GM13976 (cell line): Measurements from ENCODE around the gene MGAT4A.

ENCODE experiments used
- DNase-seq: peaks from one replicate; pipeline ENCODE4 v3.0.0; 2012; ENCODE audit warnings: low spot score
- CTCF ChIP-seq: IDR thresholded peaks from 2 replicates; pipeline ENCODE4 v1.5.1; 2012; ENCODE audit warnings: borderline replicate concordance, mild to moderate bottlenecking; ENCODE audit not compliant: insufficient read depth; ENCODE audit errors: extremely low read depth, missing control alignments, control extremely low read depth
- in situ Hi-C: fragments of 300-500 bp; cut with MboI; formaldehyde crosslinking; loops from one replicate; pipeline ENCODE4 v1.12.0; 2022; ENCODE audit warnings: low sequenced_read_pairs, mixed read lengths, inconsistent platforms; ENCODE audit not compliant: unreplicated experiment

MGAT4A gene

GRCh38 chr2:98592565-98592964, 138.4 kb downstream of the MGAT4A start:
- no peak for DNase-seq
- no peak for TF ChIP-seq CTCF
- in situ Hi-C loops = no loop called here

GRCh38 chr2:98589489-98589888, 141.4 kb downstream of the MGAT4A start:
- in situ Hi-C loops = no loop called here
- no peak for TF ChIP-seq CTCF
- no peak for DNase-seq

GRCh38 chr2:98588880-98589431, 142.0 kb downstream of the MGAT4A start:
- TF ChIP-seq CTCF = no peak
- peak; percentile 3 for DNase-seq
- in situ Hi-C loops = no loop called here

DNA sequence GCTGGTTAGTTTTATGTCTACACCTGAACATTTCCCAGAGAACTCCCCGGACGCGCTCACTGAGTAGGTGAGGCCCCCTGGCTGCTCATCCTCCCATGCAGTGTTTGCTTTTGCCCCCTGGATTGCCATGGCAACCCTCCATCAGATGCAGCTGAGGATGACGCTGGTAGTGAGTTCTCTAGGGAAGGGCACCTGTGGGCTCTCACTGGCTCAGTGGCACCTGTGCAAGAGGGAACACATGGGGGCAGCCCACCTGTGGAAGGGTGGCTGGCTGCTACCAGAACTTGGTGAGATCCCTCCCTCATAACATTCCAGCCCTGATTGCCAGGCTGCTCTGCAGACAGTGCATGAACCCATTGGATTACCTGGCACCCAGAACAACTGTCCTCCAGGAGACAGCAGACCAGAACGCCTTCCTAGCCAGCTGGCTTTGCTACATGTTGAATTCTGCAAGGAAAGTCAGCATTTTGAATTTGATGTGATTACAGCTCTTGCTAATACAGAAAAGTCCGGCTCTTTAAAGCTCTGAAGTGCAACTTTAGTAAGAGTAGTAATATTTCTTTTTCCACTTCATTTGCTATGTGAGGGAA, 144.3 kb downstream of the MGAT4A start:
- in situ Hi-C loops = no loop called here
- peak; percentile 3 for DNase-seq
- no peak for TF ChIP-seq CTCF

DNA sequence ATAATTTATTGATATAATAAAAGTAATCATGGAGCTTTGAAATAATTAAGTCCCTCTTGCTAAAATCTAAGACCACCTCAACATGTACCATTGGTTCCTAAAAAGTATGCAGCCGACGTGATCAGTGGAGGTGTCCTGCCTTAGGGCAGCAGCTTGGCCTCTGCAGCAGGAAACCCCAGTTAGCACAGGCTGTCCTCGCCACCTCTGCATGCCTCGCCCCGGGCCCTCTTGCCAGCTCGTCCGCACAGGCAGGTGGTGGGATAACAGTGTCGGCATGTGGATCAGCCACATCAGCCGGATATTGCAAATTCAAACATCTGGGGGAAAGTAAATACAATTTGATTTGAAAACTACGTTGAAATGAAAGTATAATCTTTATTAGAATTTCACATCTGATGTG, 145.5 kb downstream of the MGAT4A start:
- no peak for TF ChIP-seq CTCF
- no peak for DNase-seq
- in situ Hi-C loops = no loop called here

DNA sequence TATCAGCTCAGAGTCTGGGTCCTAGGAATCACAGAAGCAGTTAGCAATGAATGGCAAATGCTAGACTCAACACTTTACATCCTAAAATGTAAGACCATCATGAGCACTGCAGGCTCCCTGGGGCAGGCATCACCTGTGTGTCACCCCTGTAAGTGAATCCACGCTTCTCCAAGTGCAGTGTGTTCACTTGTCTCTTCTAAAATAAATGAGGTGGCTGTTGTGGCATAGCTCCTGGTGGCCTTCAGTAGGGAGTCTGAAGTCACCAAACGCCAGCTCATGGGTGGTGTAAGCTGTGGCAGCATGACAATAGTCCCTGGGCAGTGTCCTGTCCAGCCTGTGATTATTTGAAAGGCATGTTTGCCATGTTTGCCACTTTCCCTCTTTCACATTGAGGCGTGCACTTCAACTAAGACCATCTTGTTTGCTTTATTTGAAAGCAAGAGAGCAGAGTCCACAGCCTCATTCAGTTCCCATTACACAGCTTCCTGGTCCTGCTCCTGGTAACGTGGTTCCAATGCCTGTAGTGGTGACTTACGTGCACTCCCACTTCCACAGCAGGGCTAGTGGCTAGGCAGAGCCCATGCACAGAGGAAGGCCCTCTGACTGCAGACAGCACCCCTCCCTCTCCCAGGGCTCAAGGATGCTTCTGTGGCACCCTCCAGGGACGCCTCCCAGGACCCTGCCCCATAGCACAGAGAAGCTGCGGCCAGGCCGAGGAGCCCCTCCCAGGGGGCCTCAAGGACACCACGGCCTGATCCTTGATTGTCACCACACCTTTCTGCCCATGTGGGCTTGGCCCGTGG, 146.9 kb downstream of the MGAT4A start:
- in situ Hi-C loops = no loop called here
- DNase-seq = no peak

More for the DNA sequence above, 146.9 kb downstream of the MGAT4A start:
- no peak for TF ChIP-seq CTCF
